RCC 7860 (cell line): ENCODE data around the gene CKB.
A peak's percentile ranks its signal among the peaks of the same experiment; 100 is the strongest.

ENCODE experiments used
- DNase-seq: peaks from one replicate; pipeline ENCODE4 v3.0.0-alpha.2; 2015; ENCODE audit warnings: low spot score
- FAIRE-seq: peaks from 2 replicates; lab custom pipeline; 2012; peaks lifted over from hg19 to GRCh38; lab: Jason Lieb, UNC

Gene CKB

DNA sequence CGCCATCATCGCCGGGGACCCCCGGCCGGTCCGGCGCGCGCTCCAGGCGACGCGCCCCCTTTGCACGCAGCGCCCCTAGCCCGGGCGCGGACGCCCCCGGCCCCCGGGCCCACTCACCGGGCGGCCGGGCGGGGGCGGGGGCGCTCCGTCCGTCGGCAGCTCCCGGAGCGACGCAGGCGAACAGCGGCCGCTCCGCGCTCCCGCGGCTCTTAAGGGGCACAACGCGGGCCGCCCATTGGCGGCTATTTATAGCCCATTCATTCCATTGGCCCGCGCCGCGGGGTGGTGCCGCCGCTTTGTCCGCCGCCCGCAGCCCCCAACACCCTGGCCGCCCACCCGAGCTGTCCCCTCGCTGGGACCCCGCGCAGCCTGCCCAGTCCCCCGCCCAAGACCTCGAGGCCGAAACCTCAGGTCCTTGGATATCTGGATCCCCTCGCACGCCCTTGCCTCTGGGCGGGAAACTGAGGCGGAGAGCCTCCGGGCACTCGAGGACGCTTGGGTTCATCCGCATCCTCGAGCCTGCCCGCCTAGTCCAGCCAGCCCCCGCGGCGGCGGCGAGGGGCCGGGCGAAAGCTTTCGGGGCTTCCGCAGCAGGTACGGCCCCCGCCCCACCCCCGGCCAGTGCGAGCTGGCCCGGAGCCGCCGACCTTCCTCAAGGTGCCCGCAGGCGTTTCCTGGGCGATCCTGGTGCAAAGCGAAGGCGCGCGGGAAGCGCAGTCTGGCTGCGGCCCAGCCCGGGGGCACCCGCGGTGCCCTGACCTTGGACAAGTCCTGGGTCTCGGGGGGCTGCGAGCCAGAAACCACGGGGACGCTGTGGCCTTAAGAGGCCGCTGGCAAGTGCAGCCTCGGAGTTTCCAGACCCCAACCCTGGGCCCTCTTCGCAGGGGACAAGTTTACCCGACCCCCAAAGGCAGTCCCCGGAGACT, at the start of gene CKB:
CKB (minus strand) TSS at position 182 of the 926 bp plus-strand sequence. CDS start 337 bp downstream, outside the sequence.
- DNase-seq: no peak
- FAIRE-seq: no peak

DNA sequence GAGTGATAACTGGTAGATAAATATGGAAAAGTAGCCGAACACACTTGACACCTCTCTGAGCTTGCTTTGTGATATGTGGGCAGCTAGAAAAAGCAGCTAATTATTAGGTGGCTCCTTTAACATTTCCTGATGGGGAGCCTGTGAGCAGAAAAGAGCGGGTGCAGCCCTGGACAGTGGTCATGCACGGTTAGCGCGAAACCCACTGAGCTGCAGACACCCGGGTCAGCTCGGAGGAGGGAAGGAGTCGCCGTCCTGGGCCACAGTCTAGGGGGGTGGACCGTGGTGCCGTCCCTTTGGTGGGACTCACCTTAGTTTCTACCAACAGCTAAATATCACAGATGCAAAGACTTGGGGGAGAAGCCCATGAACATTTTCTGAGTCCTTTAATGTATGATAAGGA, 46.8 kb upstream of the CKB start:
- no peak for FAIRE-seq
- no peak for DNase-seq

DNA sequence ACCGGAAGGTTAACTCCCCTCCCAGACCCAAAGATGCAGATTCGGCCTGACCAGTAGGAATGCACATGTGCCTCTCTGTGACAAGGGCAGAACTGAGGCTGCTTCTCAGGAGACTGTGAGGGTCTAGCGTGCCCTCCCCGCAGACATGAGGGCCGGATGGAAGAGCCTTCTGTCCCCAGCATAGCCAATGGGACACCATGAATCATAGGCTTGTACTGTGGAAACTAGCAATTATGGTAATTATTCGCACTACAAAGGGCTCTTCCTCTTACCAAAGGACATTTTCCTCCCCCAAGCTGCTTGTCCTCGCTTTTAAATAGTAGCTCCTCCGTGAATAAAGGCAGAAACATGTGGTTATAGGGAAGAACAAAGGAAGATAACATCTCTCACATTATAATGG, 46.3 kb upstream of the CKB start:
- no peak for FAIRE-seq
- no peak for DNase-seq

DNA sequence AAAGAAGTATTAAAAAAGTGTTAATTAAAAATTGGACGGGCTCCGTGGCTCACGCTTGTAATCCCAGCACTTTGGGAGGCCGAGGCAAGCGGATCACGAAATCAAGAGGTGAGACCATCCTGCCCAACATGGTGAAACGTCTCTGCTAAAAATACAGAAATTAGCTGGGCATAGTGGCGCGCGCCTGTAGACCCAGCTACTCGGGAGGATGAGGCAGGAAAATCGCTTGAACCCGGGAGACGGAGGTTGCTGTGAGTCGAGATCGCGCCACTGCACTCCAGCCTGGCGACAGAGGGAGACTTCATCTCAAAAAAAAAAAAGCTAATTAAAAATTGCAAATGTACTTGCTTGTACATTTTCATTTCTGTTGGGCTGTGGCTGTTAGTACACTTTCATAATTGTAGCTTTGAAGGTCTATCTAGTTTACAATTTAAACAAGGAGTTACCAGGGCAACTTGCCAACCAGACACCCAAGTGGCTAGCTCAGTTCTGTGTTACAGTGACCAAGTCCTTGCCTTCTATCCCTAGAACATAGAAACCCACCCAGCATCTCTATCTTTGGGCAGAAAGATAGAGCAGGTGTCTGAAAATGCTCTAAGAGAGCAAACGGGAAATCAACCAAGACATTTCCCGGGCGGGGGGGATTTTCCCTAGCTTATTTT, 41.3 kb upstream of the CKB start:
- FAIRE-seq: no peak

DNA sequence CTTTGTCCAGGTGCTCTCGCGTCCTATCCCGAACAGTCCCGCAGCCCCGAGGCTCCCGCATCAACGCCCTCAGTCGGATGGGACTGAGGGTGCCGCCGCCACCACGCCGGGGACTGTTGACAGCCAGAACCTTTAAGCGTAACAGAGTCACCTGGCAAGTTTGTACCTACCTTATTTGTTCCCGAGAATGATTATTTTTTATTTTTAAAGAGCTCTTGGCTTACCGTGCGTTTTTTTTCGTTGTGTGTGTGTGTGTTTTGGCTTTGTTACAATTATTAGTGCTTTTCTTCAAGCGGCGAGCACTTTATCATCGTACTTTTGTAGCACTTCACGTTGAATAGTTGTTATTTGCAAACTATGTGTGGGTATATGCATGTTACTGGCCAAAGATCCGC, 40.6 kb upstream of the CKB start:
- no peak for FAIRE-seq
- no peak for DNase-seq

More for the DNA sequence above, 41.3 kb upstream of the CKB start:
- no peak for DNase-seq

DNA sequence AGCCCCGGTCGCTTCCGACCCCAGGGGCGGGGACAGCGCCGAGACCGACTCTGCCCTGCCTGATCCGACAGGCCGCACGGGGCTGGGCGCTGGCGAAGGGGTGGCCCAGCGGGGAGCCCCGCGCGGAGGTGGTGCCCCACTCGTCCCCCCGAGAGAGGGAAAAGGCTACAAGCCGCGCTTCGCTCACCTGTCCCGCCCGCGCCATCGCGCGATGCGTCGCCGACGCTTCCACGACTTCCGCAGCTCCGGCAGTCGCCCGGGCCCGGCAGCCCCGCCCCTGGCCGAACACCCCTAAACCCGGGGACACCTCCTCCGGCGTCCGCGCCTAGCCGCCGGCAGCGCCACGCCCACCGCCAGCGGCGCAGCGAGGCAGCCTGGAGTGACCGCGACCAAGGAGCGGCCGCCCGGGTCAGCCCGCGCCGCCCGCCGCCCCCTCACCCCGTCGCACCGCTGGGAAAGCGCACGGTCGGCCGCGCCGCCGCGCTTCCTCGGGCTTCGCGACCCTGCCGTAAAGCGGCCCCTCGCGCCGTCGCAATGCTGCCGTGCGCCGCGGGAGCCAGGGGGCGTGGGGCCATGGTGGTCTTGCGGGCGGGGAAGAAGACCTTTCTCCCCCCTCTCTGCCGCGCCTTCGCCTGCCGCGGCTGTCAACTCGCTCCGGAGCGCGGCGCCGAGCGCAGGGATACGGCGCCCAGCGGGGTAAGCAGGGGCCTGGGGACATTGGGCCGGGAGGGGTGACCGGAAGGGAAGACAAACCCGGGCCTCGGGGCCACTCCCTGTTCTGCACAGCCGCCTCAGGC, 40.0 kb upstream of the CKB start, which contains the start of the genes BAG5 and COA8:
BAG5 (minus strand) TSS at position 229 of the 797 bp plus-strand sequence. CDS start 1,493 bp downstream, outside the sequence.
COA8 (plus strand) TSS at position 532 of the 797 bp plus-strand sequence; CDS start at position 574, 42 bp downstream.
- FAIRE-seq: no peak
- peak; percentile 32 for DNase-seq

DNA sequence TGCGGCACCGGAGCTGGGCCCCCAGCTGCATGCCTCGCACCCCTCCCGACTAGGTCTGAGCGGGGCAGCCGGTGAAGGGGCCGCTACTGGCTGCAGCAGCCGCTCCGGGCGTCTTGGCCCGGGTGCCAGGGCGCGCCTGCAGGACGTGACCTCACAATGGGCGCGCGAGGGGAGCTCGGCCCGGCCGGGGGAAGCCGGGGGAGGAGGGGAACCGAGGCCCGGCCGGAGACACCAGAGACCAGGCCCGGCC, 39.5 kb upstream of the CKB start:
- no peak for DNase-seq
- FAIRE-seq: no peak

DNA sequence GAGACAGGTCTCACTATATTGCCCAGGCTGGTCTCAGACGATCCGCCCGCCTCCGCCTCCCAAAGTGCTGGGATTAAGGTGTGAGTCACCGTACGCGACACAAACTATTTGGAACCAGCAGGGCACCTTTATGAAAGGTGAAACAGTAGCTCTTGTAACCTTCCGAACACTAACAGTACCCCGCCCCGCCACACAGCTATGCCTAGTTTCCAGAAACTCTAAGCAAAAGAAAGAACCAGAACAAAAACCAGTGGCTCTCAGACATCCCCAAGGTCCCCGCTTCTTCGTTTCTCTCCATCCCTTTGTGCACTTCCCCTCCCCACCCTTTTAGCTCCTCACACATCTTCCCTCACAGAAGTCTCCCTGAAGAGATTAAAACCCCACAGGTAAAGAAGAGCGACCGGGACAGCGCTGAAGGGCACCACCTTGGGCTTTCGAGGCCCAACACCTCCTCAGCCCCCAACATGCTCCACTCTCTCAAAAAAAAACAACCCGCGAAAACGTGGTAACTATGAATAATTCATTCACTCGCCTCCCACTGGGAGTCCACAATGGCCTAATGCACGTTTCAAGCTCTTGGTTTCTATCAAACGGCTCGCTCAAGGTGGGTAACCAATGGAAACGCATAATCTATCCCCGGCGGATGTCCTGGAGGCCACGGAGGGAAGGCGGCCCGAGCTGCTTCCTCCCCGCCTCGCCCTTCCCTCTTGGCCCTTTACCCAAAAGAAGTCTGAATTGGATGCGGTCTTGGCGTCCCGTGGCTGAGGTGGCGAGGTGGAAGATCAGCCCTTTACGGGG, 39.0 kb upstream of the CKB start:
- DNase-seq (no peak), FAIRE-seq (no peak)

DNA sequence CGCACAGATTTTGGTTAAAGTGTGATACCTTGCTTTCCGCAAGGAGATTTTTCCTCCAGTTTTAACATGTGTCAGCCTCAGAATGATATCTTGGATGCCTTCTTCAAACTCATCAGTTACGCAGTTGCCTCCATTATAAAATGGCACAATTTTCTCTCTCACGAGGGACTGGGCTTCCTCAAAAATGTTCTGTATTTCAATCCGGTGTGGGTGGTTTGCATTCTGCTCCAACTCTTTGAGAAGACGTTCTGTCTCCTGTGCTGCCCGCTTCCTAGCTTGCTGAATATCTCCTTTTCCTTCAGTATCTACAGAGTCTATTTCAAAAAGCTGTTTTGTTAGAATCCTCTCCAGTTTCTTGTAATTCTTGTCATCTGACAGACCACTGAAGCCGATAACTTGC, 38.1 kb upstream of the CKB start:
- DNase-seq: no peak
- FAIRE-seq: no peak

DNA sequence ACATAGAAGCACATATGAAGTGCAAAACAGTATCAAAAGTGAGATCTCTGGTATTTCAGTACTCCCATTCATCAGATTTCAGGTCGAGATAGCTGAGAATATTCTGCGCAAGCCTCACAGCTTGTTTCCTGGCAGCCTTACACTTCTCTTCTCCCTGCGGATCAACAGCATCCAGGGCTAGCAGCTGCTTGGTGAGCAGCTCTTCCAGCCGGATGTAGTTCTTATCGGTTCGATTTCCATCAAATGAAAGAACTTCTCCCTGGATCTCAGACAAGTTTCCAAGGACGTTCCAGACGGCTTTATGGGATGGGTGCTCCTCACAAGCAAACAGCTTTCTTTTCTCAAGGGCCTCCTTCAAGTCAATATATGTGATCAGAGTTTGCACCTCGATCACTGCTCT, 37.1 kb upstream of the CKB start:
- DNase-seq (no peak), FAIRE-seq (no peak)

DNA sequence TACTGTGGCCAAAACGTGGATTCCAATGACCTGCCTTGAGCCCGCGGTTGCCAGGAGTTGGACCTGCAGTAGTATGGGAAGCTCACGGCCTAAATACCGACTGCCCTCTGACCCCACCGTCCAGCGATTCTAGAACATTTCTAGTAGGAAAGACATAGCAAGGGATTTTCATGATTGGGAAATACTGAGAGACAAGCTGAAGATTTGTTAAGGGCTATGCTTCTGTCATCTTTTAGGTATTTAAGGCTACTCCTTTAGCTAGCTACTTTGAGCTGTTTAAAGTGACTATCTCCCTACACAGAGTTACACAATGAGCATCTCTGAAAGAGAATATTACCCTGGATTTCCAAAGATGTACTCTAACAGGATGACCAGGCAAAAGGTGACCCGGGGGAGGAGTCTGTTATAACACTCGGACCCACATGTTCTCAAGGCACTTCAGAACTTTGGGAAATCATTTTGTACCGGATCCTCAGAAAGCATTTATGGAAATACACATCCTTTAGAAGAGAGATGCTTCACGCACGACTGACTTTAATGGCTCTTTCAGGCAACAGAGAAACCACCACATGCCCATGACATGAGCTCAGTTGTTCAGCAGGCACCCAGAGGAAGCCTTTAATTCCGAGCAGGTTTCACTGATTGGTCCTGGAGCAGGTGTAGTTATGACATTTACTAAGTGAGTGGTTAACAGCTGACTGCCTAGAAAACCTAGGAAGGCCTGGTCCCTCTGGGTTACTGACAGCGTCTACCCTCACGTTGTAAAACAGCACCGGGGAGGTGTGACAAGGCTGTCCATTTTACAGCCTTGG, 35.6 kb upstream of the CKB start:
- FAIRE-seq (peak; percentile 96), DNase-seq (peak; percentile 95)

DNA sequence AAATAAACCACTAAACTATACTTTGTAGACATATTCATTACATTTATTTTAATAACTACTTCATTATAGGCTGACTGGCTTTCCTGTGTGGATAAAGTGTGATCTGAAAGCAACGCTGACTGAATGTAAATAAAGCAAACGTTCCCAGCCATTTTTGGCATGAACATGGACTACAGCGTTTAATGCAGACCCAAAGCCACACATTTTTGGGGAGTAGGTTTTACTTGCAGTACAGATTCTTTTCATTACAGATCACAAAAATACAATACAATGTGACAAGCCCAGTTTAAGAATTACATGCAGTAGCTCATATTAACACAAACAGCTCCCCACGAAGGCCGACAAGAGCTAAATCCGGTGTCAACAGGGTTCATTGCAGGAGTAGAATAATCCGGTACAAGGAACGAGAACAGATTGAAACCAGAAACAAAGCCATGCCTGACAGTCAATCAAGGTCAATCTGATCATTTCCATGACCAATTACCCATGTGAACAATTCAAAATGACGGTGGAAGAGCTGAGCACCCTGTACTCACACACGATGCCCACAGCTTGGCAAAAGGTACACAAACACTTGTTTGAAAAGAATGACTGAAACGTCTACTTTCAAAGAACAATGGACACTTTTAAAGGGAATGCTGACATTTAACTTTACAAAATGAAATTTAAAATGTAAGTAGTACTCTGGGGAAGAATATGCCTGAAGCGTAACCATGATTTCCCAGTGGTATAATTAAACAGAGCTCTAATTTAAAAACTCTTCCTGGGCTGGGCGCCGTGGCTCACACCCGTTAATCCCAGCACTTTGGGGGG, 34.5 kb upstream of the CKB start:
- FAIRE-seq: no peak
- no peak for DNase-seq

DNA sequence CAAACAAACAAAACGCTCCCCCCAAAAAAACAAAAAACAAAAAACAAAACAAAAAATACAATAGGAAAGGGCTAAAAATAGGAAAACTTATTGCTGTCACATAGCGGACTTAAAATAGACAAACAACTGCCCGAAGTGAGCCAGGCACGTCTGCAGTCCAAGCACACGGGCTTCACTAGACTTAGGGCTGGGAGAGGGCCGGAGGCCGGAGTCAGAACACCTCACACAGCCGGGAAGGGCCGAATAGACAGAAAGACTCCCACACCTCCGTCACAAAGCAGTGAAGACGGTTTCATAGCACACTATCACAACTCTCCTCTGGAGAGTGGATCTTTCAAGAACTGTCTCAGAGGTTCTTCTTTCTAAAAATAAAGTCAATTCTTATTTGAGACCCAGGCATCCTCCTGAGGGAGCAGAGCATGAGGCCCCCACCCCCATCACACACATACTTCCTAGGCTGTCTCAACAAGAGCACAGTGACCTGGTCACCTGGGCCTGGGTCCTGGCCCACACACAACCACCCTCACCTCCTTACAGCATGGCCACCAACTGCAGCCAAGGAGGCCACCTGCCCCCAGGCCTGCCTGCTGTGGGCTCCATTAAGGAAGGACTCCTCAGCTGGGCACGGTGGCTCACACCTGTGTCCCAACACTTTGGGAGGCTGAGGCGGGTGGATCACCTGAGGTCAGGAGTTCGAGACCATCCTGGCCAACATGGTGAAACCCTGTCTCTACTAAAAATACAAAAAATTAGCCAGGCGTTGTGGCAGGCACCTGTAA, 33.1 kb upstream of the CKB start:
- no peak for FAIRE-seq
- no peak for DNase-seq

DNA sequence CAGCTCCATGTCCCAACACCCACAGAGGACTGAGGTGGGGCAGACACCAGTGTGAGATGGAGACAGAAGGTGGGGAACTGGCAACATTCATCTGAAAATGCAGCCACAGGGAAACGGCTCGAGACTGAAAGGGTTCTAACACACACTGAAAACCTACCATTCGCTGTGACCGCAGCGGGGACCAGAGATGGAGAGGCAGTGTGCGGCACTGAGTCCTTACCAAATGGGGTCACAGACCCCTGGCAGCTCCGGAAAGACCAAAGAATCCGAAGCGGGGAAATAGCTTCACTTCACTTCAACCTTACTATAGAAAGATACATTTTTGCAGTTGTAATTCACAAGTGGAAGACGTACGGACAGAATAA, 30.2 kb upstream of the CKB start:
- FAIRE-seq: no peak
- DNase-seq: no peak

DNA sequence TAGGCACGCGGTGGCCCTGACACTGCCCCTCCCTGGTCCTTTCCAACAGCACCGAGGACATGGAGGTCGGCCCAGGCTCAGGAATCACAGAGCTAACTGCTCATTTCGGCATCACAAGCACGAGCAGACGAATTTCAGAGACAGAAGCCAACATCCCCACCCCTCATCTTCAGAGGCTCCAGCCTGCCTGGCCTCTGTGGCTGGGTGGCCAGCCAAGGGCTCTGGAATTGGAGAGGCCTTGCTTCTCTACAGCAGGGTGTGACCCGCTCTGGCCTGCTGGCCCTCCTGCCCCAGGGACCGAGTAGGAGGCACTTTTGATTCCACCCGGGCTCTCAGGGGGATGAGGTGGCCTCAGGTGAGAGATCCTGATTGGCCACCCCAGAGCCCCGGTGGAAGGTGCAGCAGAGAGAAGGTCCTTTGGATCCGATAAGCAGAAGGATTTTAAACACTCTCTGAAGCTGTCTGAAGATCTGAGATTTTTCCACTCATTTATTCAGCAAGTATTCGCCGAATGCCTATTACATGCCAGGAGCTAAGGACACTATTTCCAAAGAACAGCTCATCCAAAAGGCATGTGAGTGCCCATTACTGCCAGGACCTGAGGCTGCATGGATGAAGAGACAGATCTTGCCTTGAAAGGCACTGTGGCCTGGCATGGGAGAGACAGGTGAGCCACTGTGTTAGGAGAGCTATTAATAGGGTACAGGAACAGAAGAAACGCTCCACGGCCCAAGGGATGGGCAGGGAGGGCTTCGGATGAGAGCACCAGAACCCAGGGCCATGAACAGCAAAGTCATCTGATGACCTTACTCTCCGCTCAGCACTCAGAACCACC, 29.6 kb upstream of the CKB start:
- DNase-seq: peak; percentile 82
- peak; percentile 85 for FAIRE-seq

DNA sequence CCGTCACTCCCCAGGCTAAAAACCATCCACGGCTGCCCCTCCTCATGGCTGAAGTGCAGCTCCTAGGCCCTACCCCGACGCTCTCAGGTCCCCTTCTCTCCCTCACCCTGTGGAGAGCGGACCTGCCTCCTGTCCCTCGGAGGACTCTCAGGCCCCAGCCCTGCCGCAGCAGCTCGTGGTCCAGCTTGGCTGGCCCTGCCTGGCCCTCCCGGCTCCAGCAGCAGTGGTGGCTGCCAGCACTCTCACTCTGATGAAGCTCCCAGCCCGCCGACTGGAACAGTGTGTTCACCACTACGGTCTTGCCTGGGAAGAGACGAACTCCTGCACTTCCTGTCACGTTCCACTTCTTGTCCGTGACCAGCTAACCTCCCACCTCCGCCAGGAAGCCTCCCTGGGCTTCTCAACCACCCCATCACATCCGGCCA, 28.7 kb upstream of the CKB start:
- DNase-seq (peak; percentile 56), FAIRE-seq (no peak)
